K562 (cell line): ENCODE measurements around the gene CTF1. TPM values are rescaled to one million over a fixed set of nuclear protein-coding genes. Genes with fewer than 3 reads are reported as not detected.

Experiments used
- AFF1 ChIP-seq, 2 experiments: fragments of 450-650 bp; IDR thresholded peaks; 2 replicates each; pipeline ENCODE4 v1.6.1; 2018; ENCODE audit warnings: mild to moderate bottlenecking in 2 of 2, low read depth in 1 of 2; ENCODE audit not compliant: partially characterized antibody in 2 of 2
- CTCF ChIP-seq, 3 experiments: IDR thresholded peaks in 2 of 3; conservative IDR thresholded peaks in 1 of 3; 2 replicates each; pipeline ENCODE4 v1.5.1; 2011 to 2012; ENCODE audit warnings: low read length in 3 of 3, mild to moderate bottlenecking in 3 of 3, control low read depth in 2 of 3, improper control_type of control experiment in 1 of 3, inconsistent platforms in 1 of 3, low read depth in 1 of 3, mixed read lengths in 1 of 3, moderate library complexity in 1 of 3; ENCODE audit not compliant: insufficient read depth in 2 of 3
- EGR1 ChIP-seq: fragments of 450-650 bp; conservative IDR thresholded peaks from 2 replicates; pipeline ENCODE4 v1.6.1; 2017; ENCODE audit warnings: mild to moderate bottlenecking
- ETV1 ChIP-seq: fragments of 450-650 bp; conservative IDR thresholded peaks from 2 replicates; pipeline ENCODE4 v1.6.1; 2016; ENCODE audit warnings: missing genetic modification characterization, control low read depth, low read depth, missing compliant biosample characterization
- HCFC1 ChIP-seq: IDR thresholded peaks from 2 replicates; pipeline ENCODE4 v1.6.1; 2012; ENCODE audit warnings: low read depth, low read length, improper control_type of control experiment
- HINFP ChIP-seq: fragments of 450-650 bp; conservative IDR thresholded peaks from 2 replicates; pipeline ENCODE4 v1.6.1; 2016; ENCODE audit warnings: missing genetic modification characterization, low read depth, mild to moderate bottlenecking, control low read depth, missing compliant biosample characterization
- MCM7 ChIP-seq, 2 experiments: fragments of 450-650 bp; IDR thresholded peaks; 2 replicates each; pipeline ENCODE4 v1.6.1; 2016 to 2018
- NR2C2 ChIP-seq, 2 experiments: fragments of 200-800 bp in 1 of 2; sonication (Bioruptor generic) in 1 of 2; sonication (generic) in 1 of 2; formaldehyde crosslinking in 1 of 2; IDR thresholded peaks; 2 replicates each; pipeline versions ENCODE4 v1.6.1 to v1.8.0; 2016 to 2022; ENCODE audit warnings: mild to moderate bottlenecking in 1 of 2, missing compliant biosample characterization in 1 of 2, missing genetic modification characterization in 1 of 2, missing genetic modification reagents in 1 of 2
- POLR2A ChIP-seq: fragments of 450-650 bp; conservative IDR thresholded peaks from 2 replicates; pipeline ENCODE4 v1.6.1; 2016
- SPI1 ChIP-seq: IDR thresholded peaks from 2 replicates; pipeline ENCODE4 v1.6.1; 2011; ENCODE audit warnings: low read depth, low read length, control low read depth, borderline replicate concordance
- SREBF1 ChIP-seq: fragments of 150-350 bp; IDR thresholded peaks from 2 replicates; pipeline ENCODE4 v1.6.1; 2014; ENCODE audit warnings: antibody characterized with exemption, low read depth, low read length, borderline replicate concordance
- VEZF1 ChIP-seq: fragments of 200-800 bp; sonication (Bioruptor generic); IDR thresholded peaks from 2 replicates; pipeline ENCODE4 v1.6.1; 2017; ENCODE audit warnings: missing genetic modification characterization, missing compliant biosample characterization
- ZNF143 ChIP-seq: sonication (generic); formaldehyde crosslinking; IDR thresholded peaks from 2 replicates; pipeline ENCODE4 v1.9.0; 2022; ENCODE audit warnings: mild to moderate bottlenecking, missing genetic modification reagents
- ZNF740 ChIP-seq, 3 experiments: fragments of 200-800 bp in 1 of 3; sonication (Bioruptor generic) in 1 of 3; sonication (generic) in 1 of 3; formaldehyde crosslinking in 1 of 3; IDR thresholded peaks; 2 replicates each; pipeline versions ENCODE4 v1.6.1 to v1.8.0; 2016 to 2022; ENCODE audit warnings: mild to moderate bottlenecking in 2 of 3, missing compliant biosample characterization in 2 of 3, missing genetic modification characterization in 2 of 3, missing genetic modification reagents in 1 of 3
- polyA plus RNA-seq, 8 experiments: library from polyadenylated mRNA; depleted of rRNA in 4 of 8; stranded (reverse) in 5 of 8; unstranded in 3 of 8; fragments of >200 nt; fragmentation: Nextera tagmentation in 2 of 8; fragmentation: Illumina TruSeq in 1 of 8; extraction: Ambion mirVana in 2 of 8; extraction: Trizol in 1 of 8; gene quantifications; 2 replicates each; pipeline versions ENCODE4 v1.2.1 to v1.2.3, GENCODE V29; 2011 to 2014; ENCODE audit warnings: inconsistent platforms in 1 of 8, missing spikeins in 1 of 8
- total RNA-seq, 7 experiments: library from RNA; depleted of rRNA in 6 of 7; stranded (reverse); fragments of >200 nt in 6 of 7; fragmentation: Illumina TruSeq in 2 of 7; extraction: Trizol in 2 of 7; gene quantifications; 2 replicates each; pipeline versions ENCODE4 v1.2.1 to v1.2.3, GENCODE V29; 2011 to 2021; ENCODE audit warnings: low replicate concordance in 1 of 7

The CTF1 gene
- total and polyA plus RNA-seq, 9 of the 15 experiments (the other 6 are each of a cell fraction or from before 2014, with no cell fraction given) = 0.24 to 2.5 (median 0.44) TPM

- TF ChIP-seq VEZF1 (CRISPR knock-in tag) (peak; percentile 50; the same call in 1 of the 2 replicates), ZNF740 (CRISPR knock-in tag; IDR thresholded peaks at IDR 0.05) (peak; percentile 79; the same call in 1 of the 2 replicates), ZNF740 (tag; IDR thresholded peaks at IDR 0.05) (peak in 1 of 2 experiments; percentile 61; a peak in 1 of 4 replicates), HINFP (tag) (no peak), AFF1 (IDR thresholded peaks at IDR 0.05; ENCODE audit: low read depth in 1 of 2, partially characterized antibody in 2 of 2) (peak in 1 of 2 experiments; percentile 94), EGR1 (peak; percentile 60), ETV1 (tag) (no peak), ZNF143 (CRISPR knock-in tag) (peak; percentile 85), POLR2A (no peak), CTCF (IDR thresholded peaks at IDR 0.05 in 2 of 3, conservative IDR thresholded peaks at IDR 0.05 in 1 of 3; ENCODE audit: insufficient read depth in 2 of 3, low read depth in 1 of 3, low read length in 3 of 3) (0 out of 6 replicates have a peak, but pooled peaks of 1 of the 3 experiments have one; percentile 4), NR2C2 (CRISPR knock-in tag; IDR thresholded peaks at IDR 0.05) (no peak), NR2C2 (tag; IDR thresholded peaks at IDR 0.05) (0 out of 2 replicates have a peak, but pooled peaks have one; percentile 18), MCM7 (IDR thresholded peaks at IDR 0.05) (no peak), SPI1 (no peak), SREBF1 (0 out of 2 replicates have a peak, but pooled peaks have one; percentile 23), HCFC1 (peak; percentile 90)
These were observed 31.5 kb downstream of the CTF1 start (continued) for GRCh38 chr16:30927789-30928378.
